ENCODE data around the gene DCST2. TPM values are rescaled to one million over a fixed set of nuclear protein-coding genes. Genes with fewer than 3 reads are reported as not detected.
A peak's percentile ranks its signal among the peaks of the same experiment; 100 is the strongest.

DCST2 gene
- total and polyA plus RNA-seq, 2 of the 8 experiments (the other 6 are each of a cell fraction or from before 2014, with no cell fraction given), result 0.43 to 2.1 TPM

DNA sequence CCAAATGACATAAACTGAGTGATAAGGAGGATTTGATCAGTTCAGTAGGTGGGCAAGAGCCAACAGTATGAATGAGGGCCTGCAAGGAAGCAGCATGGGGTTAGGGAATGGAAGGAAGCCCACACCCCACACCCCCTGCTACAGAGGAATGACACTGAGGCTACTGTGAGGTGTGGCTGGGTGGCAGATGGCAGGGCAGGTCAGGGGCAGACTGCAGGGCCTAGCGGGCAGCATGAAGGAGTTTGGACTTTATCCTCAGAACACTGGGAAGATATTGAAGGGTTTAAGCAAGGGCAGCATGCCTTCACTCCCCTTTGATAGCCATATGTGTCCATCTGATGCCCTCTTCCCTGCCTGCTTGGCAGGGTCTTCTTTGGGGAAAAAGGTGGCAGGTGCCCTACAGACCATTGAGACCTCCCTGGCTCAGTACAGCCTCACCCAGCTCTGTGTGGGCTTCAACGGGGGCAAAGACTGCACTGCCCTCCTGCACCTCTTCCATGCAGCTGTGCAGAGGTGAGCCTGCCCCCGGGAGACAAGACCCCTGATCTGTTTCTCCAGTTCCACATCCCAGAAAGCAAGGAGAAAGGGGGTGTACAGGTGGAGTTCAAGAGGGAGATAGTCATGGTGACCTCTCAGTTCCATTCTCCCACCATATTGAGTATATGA lies 44.3 kb downstream of the DCST2 start:
- Histone ChIP-seq H3K9me3 (ENCODE audit: insufficient read depth in 2 of 2, low read depth in 1 of 2, low read length in 1 of 2) (no peaks in the 10 kb centered on the region), H3K27ac (ENCODE audit: low read depth, low read length) (no peak overlapping the region), H3K18ac (ENCODE audit: extremely low read depth, low read length) (no peak overlapping the region), H3K14ac (ENCODE audit: insufficient read length) (no peak overlapping the region), H4K5ac (ENCODE audit: insufficient read length, low read depth, low read length) (no peak overlapping the region), H3K4me3 (ENCODE audit: extremely low read depth in 1 of 4, insufficient read depth in 2 of 4, low read depth in 3 of 4, low read length in 4 of 4) (no peak overlapping the region), H3K4me2 (ENCODE audit: insufficient read depth in 1 of 2, low read depth in 2 of 2, low read length in 2 of 2) (no peak overlapping the region), H3K79me2 (ENCODE audit: control insufficient read depth in 1 of 2, insufficient read depth in 2 of 2, low read length in 2 of 2) (peaks cover 0 to 40% of the 10 kb centered on the region in 2 experiments; a peak in 3 of 4 replicates), H3K4ac (replicated peaks; ENCODE audit: insufficient read length, low read depth, low read length) (no peak overlapping the region), H2BK5ac (ENCODE audit: low read depth, low read length) (no peak overlapping the region), H2BK15ac (ENCODE audit: low read length) (no peak overlapping the region), H2BK20ac (ENCODE audit: low read length) (0 out of 2 replicates have a peak overlapping the region, but pooled peaks have one; percentile 32), H3K36me3 (ENCODE audit: control insufficient read depth in 2 of 4, insufficient read depth in 4 of 4, low read length in 3 of 4) (peaks cover 13 to 47% (median 35%) of the 10 kb centered on the region in 4 experiments), H3K9ac (replicated peaks in 1 of 4; ENCODE audit: extremely low read depth in 1 of 4, low read depth in 3 of 4, low read length in 3 of 4) (no peak overlapping the region), H3K56ac (replicated peaks; ENCODE audit: insufficient read length, low read depth, low read length) (no peak overlapping the region), H3K79me1 (ENCODE audit: low read depth, low read length) (peaks cover 4% of the 10 kb centered on the region; the same call in 1 of the 2 replicates), H4K91ac (replicated peaks; ENCODE audit: insufficient read length, low read length) (no peak overlapping the region), H2AK5ac (ENCODE audit: low read depth, low read length) (no peak overlapping the region), H2AFZ (ENCODE audit: low read length) (no peak overlapping the region), H4K20me1 (replicated peaks in 1 of 2; ENCODE audit: control insufficient read depth in 1 of 2, insufficient read depth in 2 of 2, low read length in 2 of 2) (peaks cover 15 to 22% of the 10 kb centered on the region in 2 experiments), H2BK12ac (ENCODE audit: low read depth, low read length) (no peak overlapping the region), H3K4me1 (replicated peaks in 1 of 4; ENCODE audit: control insufficient read depth in 3 of 4, insufficient read depth in 4 of 4, low read length in 3 of 4) (peaks cover 0 to 7% (median 3%) of the 10 kb centered on the region in 4 experiments; a peak in 3 of 7 replicates), H3K23ac (ENCODE audit: insufficient read length) (no peak overlapping the region), H4K8ac (ENCODE audit: extremely low read depth, insufficient read depth, low read length) (no peak overlapping the region), H3K23me2 (ENCODE audit: low read depth, low read length) (no peaks in the 10 kb centered on the region; the same call in 1 of the 2 replicates), H2BK120ac (replicated peaks; ENCODE audit: low read depth, low read length) (no peak overlapping the region), H3K27me3 (replicated peaks in 1 of 4; ENCODE audit: control insufficient read depth in 3 of 4, extremely low read depth in 1 of 4, insufficient read depth in 3 of 4, low read length in 3 of 4) (no peaks in the 10 kb centered on the region)
- ChIA-PET CTCF (ENCODE audit: partially characterized antibody) (interaction anchor here (0.9 to 2.0 kb wide), 9 partner anchors 12 to 83 kb away, joined by 3 to 8 read pairs (median 4); partner anchors contain the start of genes PBXIP1 and SHC1), POLR2A (ENCODE audit: partially characterized antibody) (interaction anchor here (2.0 to 42.8 kb wide), 4 partner anchors 6 to 31 kb away, joined by 5 to 702 read pairs (median 682); partner anchors contain the start of genes CKS1B, FLAD1, LENEP and PBXIP1)
- 82% methylated on average over 3 of the region's 3 CpGs; no CpG with 5 or more reads in 1 of the 2 experiments for WGBS, 2 experiments (ENCODE audit: extremely low coverage in 1 of 2, insufficient coverage in 1 of 2, insufficient read length in 1 of 2, insufficient replicate concordance in 2 of 2, low coverage in 1 of 2, low lambda C conversion rate in 2 of 2, missing lambda C conversion rate in 1 of 2)
- DNase-seq (ENCODE audit: low read depth in 1 of 2, low spot score in 2 of 2) (no peak), FAIRE-seq (no peak)
- peak in 1 of 2 experiments; percentile 15; a peak in 1 of 3 replicates for TF ChIP-seq POLR2A (IDR thresholded peaks at IDR 0.05; ENCODE audit: control extremely low read depth in 1 of 2, low read depth in 2 of 2, low read length in 2 of 2)
- no peak for TF ChIP-seq RAD21 (IDR thresholded peaks at IDR 0.05 in 1 of 2, conservative IDR thresholded peaks at IDR 0.05 in 1 of 2; ENCODE audit: low read depth in 2 of 2, low read length in 2 of 2)
- TF ChIP-seq POLR2AphosphoS5 (IDR thresholded peaks at IDR 0.05; ENCODE audit: low read depth, low read length), result peak; percentile 61

All from H1 (cell line).